Adipocyte (in vitro differentiated cells): ENCODE data around the gene DMRTC1.
"Not testable (repeated sequence)": the region's sequence is repeated elsewhere in the genome, so short reads cannot be mapped to it uniquely, and the experiment has no call there.

Source experiments
- DNase-seq: peaks from one replicate; pipeline ENCODE4 v3.0.0-alpha.2; 2015; ENCODE audit warnings: low read depth
- H3K27me3 ChIP-seq: replicated peaks from 2 replicates; pipeline ENCODE4 v1.7.0; 2013; ENCODE audit warnings: mild to moderate bottlenecking, low read length, moderate library complexity; ENCODE audit not compliant: control insufficient read depth, insufficient read depth
- H3K36me3 ChIP-seq: 2 replicates; pipeline ENCODE4 v1.7.0; 2013; ENCODE audit warnings: low read length, mild to moderate bottlenecking, moderate library complexity; ENCODE audit not compliant: control insufficient read depth, insufficient read depth, severe bottlenecking
- H3K4me1 ChIP-seq: 2 replicates; pipeline ENCODE4 v1.7.0; 2013; ENCODE audit warnings: mild to moderate bottlenecking, low read length, moderate library complexity; ENCODE audit not compliant: control insufficient read depth, insufficient read depth
- H3K4me3 ChIP-seq: 2 replicates; pipeline ENCODE4 v1.7.0; 2013; ENCODE audit warnings: mild to moderate bottlenecking, low read length, moderate library complexity
- H3K9ac ChIP-seq: 2 replicates; pipeline ENCODE4 v1.7.0; 2013; ENCODE audit warnings: mild to moderate bottlenecking, low read length, moderate library complexity
- H3K9me3 ChIP-seq: 2 replicates; pipeline ENCODE4 v1.7.0; 2013; ENCODE audit warnings: mild to moderate bottlenecking, low read length, moderate library complexity; ENCODE audit not compliant: control insufficient read depth

Gene DMRTC1

DNA sequence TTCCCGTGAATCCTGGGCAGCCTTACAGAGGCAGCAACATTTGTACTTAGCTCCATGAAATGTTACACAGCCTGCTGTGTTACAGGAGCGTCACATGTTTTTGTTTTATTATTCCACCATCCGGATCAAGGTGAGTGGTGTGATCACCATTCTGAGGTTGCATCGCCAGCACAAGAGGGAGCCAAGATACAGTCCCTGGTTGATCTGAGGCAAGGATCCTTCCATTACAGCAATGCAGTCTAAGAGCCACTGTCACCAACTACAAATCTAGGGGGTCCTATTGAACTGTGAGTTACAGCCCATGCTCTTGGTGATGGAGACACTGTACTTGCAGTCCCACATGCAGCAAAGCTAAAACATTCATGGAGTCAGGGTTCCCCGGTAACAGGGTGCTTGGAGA, 27.5 kb downstream of the DMRTC1 start:
- not testable (repeated sequence) for H3K27me3 ChIP-seq, H3K9ac ChIP-seq, DNase-seq, H3K4me3 ChIP-seq, H3K4me1 ChIP-seq, H3K36me3 ChIP-seq, H3K9me3 ChIP-seq

DNA sequence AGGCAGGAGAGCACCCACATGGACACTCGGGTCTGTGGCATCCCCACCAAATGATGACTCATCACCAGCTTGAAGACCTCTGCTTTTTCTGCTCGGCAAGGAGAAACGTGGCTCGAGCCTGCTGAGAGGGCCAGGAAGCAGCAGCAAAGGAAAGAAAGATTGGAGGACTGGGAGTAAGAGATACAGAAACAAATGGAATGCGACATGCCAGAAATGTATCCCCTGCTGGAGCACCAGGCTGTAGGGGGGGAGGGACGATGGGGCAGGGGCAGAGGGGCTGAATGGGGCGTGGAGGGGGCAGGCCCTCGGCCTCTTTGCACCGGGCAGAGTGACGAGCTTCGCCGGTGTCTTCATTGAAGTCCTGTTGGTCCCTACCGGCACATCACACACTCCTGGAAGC, 31.3 kb downstream of the DMRTC1 start, which contains the start of gene FAM236C:
Gene FAM236C, plus strand, starts transcription at position 301 of the 400 bp plus-strand sequence. CDS start 100 bp downstream, outside the sequence.
- H3K4me1 ChIP-seq, H3K9ac ChIP-seq, H3K27me3 ChIP-seq, H3K36me3 ChIP-seq, DNase-seq, H3K9me3 ChIP-seq, H3K4me3 ChIP-seq: not testable (repeated sequence)

DNA sequence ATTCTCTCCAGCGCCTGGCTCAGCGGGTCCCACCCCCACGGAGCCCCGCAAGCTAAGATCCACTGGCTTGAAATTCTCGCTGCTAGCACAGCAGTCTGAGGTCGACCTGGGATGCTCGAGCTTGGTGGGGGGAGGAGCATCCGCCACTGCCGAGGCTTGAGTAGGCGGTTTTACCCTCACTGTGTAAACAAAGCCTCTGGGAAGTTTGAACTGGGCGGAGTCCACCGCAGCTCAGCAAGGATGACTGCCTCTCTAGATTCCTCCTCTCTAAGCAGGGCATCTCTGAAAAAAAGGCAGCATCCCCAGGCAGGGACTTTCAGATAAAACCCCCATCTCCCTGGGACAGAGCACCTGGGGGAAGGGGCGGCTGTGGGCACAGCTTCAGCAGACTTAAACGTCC, 53.9 kb downstream of the DMRTC1 start:
- H3K4me3 ChIP-seq, H3K4me1 ChIP-seq, H3K9me3 ChIP-seq, H3K27me3 ChIP-seq, DNase-seq, H3K9ac ChIP-seq, H3K36me3 ChIP-seq: not testable (repeated sequence)

DNA sequence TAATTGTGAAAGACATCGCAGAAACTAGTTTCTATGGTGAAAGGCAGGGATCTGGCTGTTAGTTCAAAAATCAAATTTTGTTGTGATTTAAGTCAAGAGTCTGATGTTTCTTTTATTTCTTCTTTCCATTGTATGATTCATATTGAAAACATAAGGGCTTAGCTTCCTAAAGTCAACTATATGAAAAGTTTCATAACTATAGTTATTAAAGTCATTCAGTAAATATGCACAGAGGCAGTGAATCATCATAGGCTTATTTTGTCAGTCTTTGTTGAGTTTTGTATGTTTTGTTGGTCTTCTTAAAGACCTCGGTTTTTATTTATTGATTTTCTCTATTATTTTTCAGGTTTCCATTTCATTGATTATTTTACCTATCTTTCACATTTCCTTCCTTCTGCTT, 60.7 kb downstream of the DMRTC1 start:
- not testable (repeated sequence) for H3K4me1 ChIP-seq, DNase-seq, H3K9ac ChIP-seq, H3K9me3 ChIP-seq, H3K4me3 ChIP-seq, H3K36me3 ChIP-seq, H3K27me3 ChIP-seq

DNA sequence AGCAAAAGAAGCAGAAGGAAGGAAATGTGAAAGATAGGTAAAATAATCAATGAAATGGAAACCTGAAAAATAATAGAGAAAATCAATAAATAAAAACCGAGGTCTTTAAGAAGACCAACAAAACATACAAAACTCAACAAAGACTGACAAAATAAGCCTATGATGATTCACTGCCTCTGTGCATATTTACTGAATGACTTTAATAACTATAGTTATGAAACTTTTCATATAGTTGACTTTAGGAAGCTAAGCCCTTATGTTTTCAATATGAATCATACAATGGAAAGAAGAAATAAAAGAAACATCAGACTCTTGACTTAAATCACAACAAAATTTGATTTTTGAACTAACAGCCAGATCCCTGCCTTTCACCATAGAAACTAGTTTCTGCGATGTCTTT, 106.1 kb downstream of the DMRTC1 start:
- not testable (repeated sequence) for H3K4me3 ChIP-seq, H3K4me1 ChIP-seq, H3K9ac ChIP-seq, H3K27me3 ChIP-seq, H3K9me3 ChIP-seq, DNase-seq, H3K36me3 ChIP-seq

DNA sequence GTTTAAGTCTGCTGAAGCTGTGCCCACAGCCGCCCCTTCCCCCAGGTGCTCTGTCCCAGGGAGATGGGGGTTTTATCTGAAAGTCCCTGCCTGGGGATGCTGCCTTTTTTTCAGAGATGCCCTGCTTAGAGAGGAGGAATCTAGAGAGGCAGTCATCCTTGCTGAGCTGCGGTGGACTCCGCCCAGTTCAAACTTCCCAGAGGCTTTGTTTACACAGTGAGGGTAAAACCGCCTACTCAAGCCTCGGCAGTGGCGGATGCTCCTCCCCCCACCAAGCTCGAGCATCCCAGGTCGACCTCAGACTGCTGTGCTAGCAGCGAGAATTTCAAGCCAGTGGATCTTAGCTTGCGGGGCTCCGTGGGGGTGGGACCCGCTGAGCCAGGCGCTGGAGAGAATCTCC, 112.9 kb downstream of the DMRTC1 start:
- H3K9me3 ChIP-seq, H3K27me3 ChIP-seq, H3K4me1 ChIP-seq, H3K36me3 ChIP-seq, DNase-seq, H3K4me3 ChIP-seq, H3K9ac ChIP-seq: not testable (repeated sequence)
